GM18867 (cell line): Measurements from ENCODE around the gene KCNN4.
"Not testable (repeated sequence)": the region's sequence is repeated elsewhere in the genome, so short reads cannot be mapped to it uniquely, and the experiment has no call there.

ENCODE experiments used
- ATAC-seq: cut with Tn5 transposase; IDR thresholded peaks from one replicate; pipeline ENCODE4 v1.9.1; 2021; ENCODE audit warnings: mild to moderate bottlenecking, moderate library complexity; ENCODE audit not compliant: unreplicated experiment

KCNN4 gene

DNA sequence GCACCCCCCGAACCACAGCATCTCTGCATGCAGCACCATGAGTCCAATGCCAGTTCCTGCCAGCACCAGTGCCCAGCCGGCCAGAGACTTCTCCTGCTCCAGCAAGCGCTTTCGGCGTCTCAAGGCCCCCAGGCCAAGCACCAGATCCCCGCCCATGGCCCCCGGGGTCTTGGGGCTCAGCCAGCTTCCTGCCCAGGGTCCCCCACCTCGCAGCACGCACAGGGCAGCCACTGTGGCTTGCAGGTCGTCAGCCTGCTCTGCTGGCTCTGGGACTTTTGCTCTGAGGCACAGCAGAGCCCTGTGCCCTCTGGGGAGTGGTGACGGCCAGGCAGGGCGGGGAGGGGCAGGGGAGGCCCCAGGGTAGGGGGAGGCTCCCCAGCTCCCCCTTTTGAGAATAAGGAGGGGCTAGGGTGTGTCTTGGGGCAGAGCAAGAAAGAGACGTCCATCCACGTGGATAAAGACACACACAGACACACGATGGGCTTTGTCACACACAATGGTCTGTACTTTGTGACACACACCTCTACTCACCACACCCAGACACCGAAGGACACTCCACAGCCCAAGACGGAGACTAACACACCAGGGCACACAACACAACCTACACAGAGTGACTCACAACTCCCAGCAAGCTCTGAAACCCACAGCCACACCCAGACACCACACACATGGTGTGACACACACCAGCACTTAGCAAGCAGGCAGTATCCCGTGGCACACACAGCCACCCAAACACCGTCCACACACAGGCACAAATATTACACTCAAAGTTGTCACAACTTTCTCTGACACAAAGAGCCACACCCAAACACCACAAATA lies at the start of gene KCNN4:
Gene KCNN4, minus strand, starts transcription at position 268 of the 820 bp plus-strand sequence. Its CDS starts 112 bp downstream, at position 156.
- ATAC-seq, result peak; percentile 40

- peak; percentile 80 for ATAC-seq
Measured at GRCh38 chr19:43826787-43827754, 46.3 kb upstream of the KCNN4 start, which contains the start of gene ZNF283. Gene ZNF283, plus strand, starts transcription at chr19:43827321. Its CDS starts 6,184 bp downstream, at chr19:43833505.

GRCh38 chr19:43824572-43824971 lies 43.8 kb upstream of the KCNN4 start:
- not testable (repeated sequence) for ATAC-seq

- ATAC-seq, result not testable (repeated sequence)
Measured at GRCh38 chr19:43823856-43824255, 43.1 kb upstream of the KCNN4 start.

GRCh38 chr19:43820884-43821215 lies 40.1 kb upstream of the KCNN4 start:
- no peak for ATAC-seq

DNA sequence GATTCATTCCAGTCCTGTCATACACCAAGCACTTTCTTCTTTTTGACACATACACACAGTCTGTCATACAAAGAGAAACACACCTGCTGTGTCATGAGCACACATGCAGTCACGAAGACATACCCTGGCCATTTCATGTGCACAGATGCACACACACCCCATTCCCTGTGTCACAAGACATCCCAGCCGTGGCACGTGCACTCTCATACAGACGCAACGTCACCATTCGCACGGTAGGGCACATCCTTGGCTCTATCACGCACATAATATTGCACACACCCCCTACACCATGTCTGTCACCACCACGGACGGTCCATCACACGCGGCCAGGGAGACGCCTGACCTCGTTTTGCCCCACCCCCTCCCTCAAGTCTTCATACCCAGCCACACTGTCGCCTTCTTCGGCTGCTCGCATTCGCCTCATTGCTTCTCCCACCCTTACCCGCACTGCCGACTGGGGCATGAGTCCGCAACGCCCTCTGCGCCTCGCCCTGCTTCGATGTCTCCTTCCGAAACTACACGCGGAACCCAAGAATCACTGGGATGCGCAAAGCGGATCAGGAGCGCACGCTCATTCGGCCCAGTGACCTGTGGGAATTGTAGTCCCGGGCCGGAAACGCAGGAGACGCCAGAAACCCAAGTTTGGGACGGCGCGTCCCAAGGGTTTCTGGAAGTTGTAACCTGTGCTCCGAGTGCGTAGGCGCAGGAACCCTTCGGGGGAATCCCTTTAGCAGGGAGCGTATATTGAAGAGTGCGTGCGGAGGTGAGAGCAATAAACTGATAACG lies 39.5 kb upstream of the KCNN4 start:
- no peak for ATAC-seq

- ATAC-seq, result no peak
Measured at GRCh38 chr19:43818500-43818899, 37.7 kb upstream of the KCNN4 start.

GRCh38 chr19:43817454-43817853 lies 36.7 kb upstream of the KCNN4 start:
- not testable (repeated sequence) for ATAC-seq

DNA sequence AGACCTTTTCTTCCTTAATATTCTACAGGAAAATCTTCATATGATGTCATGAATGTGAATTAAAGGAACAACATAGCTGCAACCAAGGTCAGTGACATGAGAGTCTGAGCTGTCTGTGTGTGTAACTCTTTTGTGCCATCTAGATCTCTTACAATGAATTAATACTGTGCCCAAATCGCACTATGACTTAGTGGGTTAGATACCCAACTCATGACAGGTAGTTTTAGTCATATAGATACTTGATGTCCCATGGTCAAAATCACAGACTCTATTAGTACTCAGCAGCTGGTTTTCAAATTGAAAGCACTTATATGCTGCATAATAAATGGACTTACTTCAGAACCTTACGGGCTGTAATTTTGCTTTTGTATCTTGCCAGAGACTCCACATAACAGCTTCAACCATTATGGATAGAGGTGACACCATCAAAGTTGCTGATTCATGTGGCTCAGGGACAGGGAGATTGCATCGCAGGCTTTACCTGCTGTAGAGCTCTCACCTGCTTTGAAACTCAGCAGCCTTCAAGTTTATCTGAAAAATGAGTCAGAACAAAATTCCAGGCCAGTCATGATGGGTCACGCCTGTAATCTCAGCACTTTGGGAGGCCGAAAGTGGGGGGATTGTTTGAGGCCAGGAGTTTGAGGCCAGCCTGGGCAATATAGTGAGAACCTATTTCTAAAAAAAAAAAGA lies 34.0 kb upstream of the KCNN4 start:
- no peak for ATAC-seq

DNA sequence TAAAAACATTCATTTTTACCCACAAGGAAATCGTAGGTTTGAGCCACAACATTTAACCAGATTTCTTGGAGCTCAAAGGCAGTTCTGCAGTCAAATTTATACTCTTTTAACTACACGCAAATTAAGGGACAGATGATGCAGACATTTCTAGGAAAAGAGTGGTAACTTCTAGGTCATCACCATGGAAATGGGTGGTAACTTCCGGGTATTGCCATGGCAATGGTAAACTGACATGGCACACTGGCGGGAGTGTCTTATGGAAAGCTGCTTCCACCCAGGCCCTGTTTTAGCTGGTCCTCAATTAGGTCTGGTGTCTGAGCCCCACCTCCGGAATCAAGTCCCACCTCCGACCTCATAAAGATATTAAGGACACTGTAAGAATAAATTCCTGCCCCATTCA lies 31.9 kb upstream of the KCNN4 start:
- ATAC-seq, result no peak

DNA sequence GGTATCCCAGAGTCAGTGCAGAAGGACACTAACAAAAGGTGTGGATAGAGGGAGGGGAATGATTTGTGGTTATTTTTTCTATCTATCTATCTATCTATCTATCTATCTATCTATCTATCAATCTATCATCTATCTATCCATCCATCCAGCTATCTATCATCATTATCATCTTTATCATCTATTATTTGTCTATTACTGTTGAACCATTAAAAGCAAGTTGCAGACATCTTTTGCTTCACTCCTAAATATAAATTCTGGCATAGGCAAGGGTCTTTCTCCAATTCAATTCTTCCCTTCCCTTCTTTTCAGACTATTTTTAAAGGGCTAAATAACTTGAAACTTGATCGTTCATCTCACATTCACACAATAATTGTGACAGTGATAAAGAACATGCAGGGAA lies 31.5 kb upstream of the KCNN4 start:
- no peak for ATAC-seq

DNA sequence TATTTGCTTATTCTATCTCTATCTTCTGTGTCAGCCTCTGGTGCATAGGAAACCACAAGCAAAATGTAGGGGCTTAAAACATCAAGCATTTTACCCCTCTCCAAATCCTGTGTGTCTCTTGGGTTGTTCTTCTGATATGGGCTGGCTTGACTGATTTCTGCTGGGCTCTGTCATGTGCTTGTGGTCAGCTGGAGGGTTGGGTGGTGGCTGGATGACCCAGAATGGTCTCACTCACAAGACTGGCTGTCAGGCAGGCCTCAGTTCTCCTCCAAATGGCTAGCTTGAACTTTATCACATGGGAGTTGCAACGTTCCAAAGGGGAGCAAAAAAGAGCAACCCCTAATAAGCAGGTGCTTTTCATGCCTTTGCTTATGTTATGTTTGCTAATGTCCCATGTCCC lies 31.1 kb upstream of the KCNN4 start:
- no peak for ATAC-seq

DNA sequence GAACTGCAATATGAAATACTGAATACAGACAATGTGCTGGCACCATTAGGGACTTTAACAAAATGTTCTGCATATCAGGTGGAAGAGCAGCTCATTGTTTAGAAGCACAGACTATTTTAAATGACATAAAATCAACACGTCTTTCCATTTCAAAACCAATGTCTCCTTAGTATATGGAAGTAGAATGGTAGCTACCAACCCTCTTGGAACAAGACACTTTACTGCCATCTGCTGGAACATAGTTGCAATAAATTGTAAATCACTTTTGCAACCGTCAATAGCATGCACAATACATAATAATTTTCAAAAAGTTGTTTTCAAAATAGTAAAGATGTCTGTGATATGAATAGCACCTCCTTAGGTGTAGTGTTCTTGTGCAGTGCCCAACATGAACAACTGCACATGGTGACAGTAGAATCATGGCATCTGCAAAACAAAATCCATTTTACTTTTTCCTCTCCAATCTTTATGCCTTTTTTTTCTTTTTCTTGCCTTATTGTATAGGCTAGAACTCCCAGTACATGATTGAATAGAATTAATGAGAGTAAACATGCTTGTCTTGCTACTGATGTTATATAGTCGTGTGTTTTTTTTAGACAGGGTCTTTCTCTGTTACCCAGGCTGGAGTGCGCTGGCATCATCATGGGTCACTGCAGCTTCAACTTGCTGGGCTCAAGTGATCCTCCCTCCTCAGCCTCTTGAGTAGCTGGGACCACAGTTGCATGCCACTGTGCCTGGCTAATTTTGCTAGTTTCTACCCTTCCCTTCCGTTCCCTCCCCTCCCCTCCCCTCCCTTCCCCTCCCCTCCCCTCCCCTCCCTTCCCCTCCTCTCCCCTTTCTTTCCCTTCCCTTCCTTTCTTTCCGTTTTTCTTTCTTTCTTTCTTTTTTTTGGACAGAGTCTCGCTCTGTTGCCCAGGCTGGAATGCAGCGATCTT lies 29.3 kb upstream of the KCNN4 start:
- ATAC-seq, result no peak

- ATAC-seq, result no peak
Measured at GRCh38 chr19:43807651-43808050, 26.9 kb upstream of the KCNN4 start.

DNA sequence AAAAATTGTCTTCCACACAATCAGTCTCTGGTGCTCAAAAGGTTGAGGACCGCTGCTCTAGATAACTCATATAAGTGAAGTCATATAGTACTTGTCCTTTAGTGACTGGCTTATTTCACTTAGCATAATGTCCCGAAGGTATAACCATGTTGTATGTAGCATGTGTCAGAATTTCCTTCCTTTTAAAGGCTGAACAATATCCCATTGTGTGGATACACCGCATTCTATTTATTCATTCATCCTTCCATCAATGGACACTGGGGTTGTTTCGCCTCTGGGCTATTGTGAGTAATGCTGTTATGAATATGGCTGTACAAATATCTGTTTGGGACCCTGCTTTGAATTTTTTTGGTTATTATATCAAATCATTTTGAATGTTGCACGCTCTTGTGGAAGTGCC lies 26.1 kb upstream of the KCNN4 start:
- ATAC-seq, result no peak

GRCh38 chr19:43806401-43806800 lies 25.6 kb upstream of the KCNN4 start:
- ATAC-seq, result not testable (repeated sequence)

GRCh38 chr19:43804432-43804831 lies 23.7 kb upstream of the KCNN4 start:
- ATAC-seq, result no peak

- ATAC-seq, result no peak
Measured at GRCh38 chr19:43802216-43802951, 21.6 kb upstream of the KCNN4 start, which contains the start of gene LYPD5. Gene LYPD5, minus strand, starts transcription at chr19:43802447. Its CDS starts 67 bp downstream, at chr19:43802380.
